Cerebellar nuclear complex (tissue), 1 donor: ENCODE measurements around the gene TSPAN4.

Experiments used
- DNase-seq, 2 experiments: peaks; one replicate each; lab custom pipeline; 2025; lab: John Stamatoyannopoulos, UW

TSPAN4 gene

GRCh38 chr11:889257-889656, 46.6 kb downstream of the TSPAN4 start:
- no peak for DNase-seq

- DNase-seq = no peak
Measured at GRCh38 chr11:889687-890475, 47.2 kb downstream of the TSPAN4 start.

- no peak for DNase-seq
Measured at GRCh38 chr11:890794-891540, 48.3 kb downstream of the TSPAN4 start.

GRCh38 chr11:893008-893654, 50.5 kb downstream of the TSPAN4 start:
- no peak for DNase-seq

- no peak for DNase-seq
Measured at GRCh38 chr11:894575-895201, 52.0 kb downstream of the TSPAN4 start.

GRCh38 chr11:895331-896110, 52.9 kb downstream of the TSPAN4 start:
- no peak for DNase-seq

GRCh38 chr11:897253-898142, 54.8 kb downstream of the TSPAN4 start:
- DNase-seq = no peak

GRCh38 chr11:898143-898511, 55.5 kb downstream of the TSPAN4 start:
- DNase-seq = peak; percentile 35 to 63

- DNase-seq = peak; percentile 23 to 63
Measured at GRCh38 chr11:898540-899190, 56.0 kb downstream of the TSPAN4 start.

- no peak for DNase-seq
Measured at GRCh38 chr11:899724-900123, 57.1 kb downstream of the TSPAN4 start.

GRCh38 chr11:900545-900944, 57.9 kb downstream of the TSPAN4 start:
- DNase-seq = no peak

- DNase-seq = no peak
Measured at GRCh38 chr11:901452-902061, 58.9 kb downstream of the TSPAN4 start.

- DNase-seq = no peak
Measured at GRCh38 chr11:904380-904779, 61.7 kb downstream of the TSPAN4 start.

GRCh38 chr11:905952-906351, 63.3 kb downstream of the TSPAN4 start:
- DNase-seq = no peak

- no peak for DNase-seq
Measured at GRCh38 chr11:907668-908067, 65.0 kb downstream of the TSPAN4 start.

- no peak for DNase-seq
Measured at GRCh38 chr11:908273-908672, 65.6 kb downstream of the TSPAN4 start.

GRCh38 chr11:909406-909805, 66.8 kb downstream of the TSPAN4 start:
- no peak for DNase-seq

GRCh38 chr11:910044-910588, 67.5 kb downstream of the TSPAN4 start:
- DNase-seq = no peak

GRCh38 chr11:910589-911030, 68.0 kb downstream of the TSPAN4 start, which contains the start of gene CHID1:
Gene CHID1 (minus strand): TSS chr11:910810. CDS start chr11:904816, 5,994 bp downstream.
- peak; percentile 20 to 28 for DNase-seq
